ENCODE results near the gene AZIN2. TPM values are rescaled to one million over a fixed set of nuclear protein-coding genes. Genes with fewer than 3 reads are reported as not detected.

The AZIN2 gene
- total RNA-seq, 1 experiment from 2014 or later: 2.4 TPM

- DNase-seq (ENCODE audit: low read depth, low spot score) (no peak), ATAC-seq (no peak)
- H3K27ac ChIP-seq (ENCODE audit: low read length): no peak overlapping the region
- ChIA-PET CTCF (no interaction called here), POLR2A (no interaction called here)
- in situ Hi-C loops (cut with HindIII; ENCODE audit: low pct_unique_long_range_greater_than_20kb, low sequenced_read_pairs): no loop called here
- TF ChIP-seq TCF7L2 (IDR thresholded peaks at IDR 0.05; ENCODE audit: low read depth, low read length): no peak
- TF ChIP-seq REST (IDR thresholded peaks at IDR 0.05; ENCODE audit: insufficient read depth in 1 of 2, low read depth in 2 of 2, low read length in 1 of 2): no peak
- no peak for TF ChIP-seq CTCF (IDR thresholded peaks at IDR 0.05)
- no peak for TF ChIP-seq SIN3A (IDR thresholded peaks at IDR 0.05; ENCODE audit: borderline replicate concordance, insufficient read depth, low read depth, low read length)
- TF ChIP-seq POLR2AphosphoS5 (IDR thresholded peaks at IDR 0.05; ENCODE audit: low read depth, low read length): no peak
- no peaks in the 10 kb centered on the region for H3K9me3 ChIP-seq (ENCODE audit: control insufficient read depth, insufficient read depth, low read depth, low read length)
- H3K4me1 ChIP-seq (ENCODE audit: control insufficient read depth, insufficient read depth, low read length): no peaks in the 10 kb centered on the region; the same call in 1 of the 2 replicates
- H3K36me3 ChIP-seq (ENCODE audit: control insufficient read depth, insufficient read depth, low read length): no peaks in the 10 kb centered on the region
- no peaks in the 10 kb centered on the region for H3K27me3 ChIP-seq (ENCODE audit: control insufficient read depth, insufficient read depth, low read length)
- BruUV-seq (replicated peaks): no TSS peak
- H3K4me3 ChIP-seq (ENCODE audit: low read depth in 2 of 2, low read length in 2 of 2): no peak overlapping the region
- intact Hi-C loops (cut with micrococcal nuclease; ENCODE audit: unreplicated experiment): no loop called here
Measured at GRCh38 chr1:33118274-33118673, 37.3 kb downstream of the AZIN2 start.

- Histone ChIP-seq H3K27ac (ENCODE audit: low read length) (no peak overlapping the region), H3K9me3 (ENCODE audit: control insufficient read depth, insufficient read depth, low read depth, low read length) (no peaks in the 10 kb centered on the region), H3K27me3 (ENCODE audit: control insufficient read depth, insufficient read depth, low read length) (no peaks in the 10 kb centered on the region), H3K4me1 (ENCODE audit: control insufficient read depth, insufficient read depth, low read length) (no peaks in the 10 kb centered on the region; the same call in 1 of the 2 replicates), H3K4me3 (ENCODE audit: low read depth in 2 of 2, low read length in 2 of 2) (no peak overlapping the region), H3K36me3 (ENCODE audit: control insufficient read depth, insufficient read depth, low read length) (no peaks in the 10 kb centered on the region)
- ATAC-seq: no peak
- intact Hi-C loops (cut with micrococcal nuclease; ENCODE audit: unreplicated experiment) (no loop called here), in situ Hi-C loops (cut with HindIII; ENCODE audit: low pct_unique_long_range_greater_than_20kb, low sequenced_read_pairs) (no loop called here)
- ChIA-PET POLR2A (no interaction called here), CTCF (no interaction called here)
- no peak for TF ChIP-seq CTCF (IDR thresholded peaks at IDR 0.05)
- TF ChIP-seq SIN3A (IDR thresholded peaks at IDR 0.05; ENCODE audit: borderline replicate concordance, insufficient read depth, low read depth, low read length): no peak
- TF ChIP-seq TCF7L2 (IDR thresholded peaks at IDR 0.05; ENCODE audit: low read depth, low read length): no peak
- no peak for TF ChIP-seq POLR2AphosphoS5 (IDR thresholded peaks at IDR 0.05; ENCODE audit: low read depth, low read length)
- no peak for TF ChIP-seq REST (IDR thresholded peaks at IDR 0.05; ENCODE audit: insufficient read depth in 1 of 2, low read depth in 2 of 2, low read length in 1 of 2)
- no peak for DNase-seq (ENCODE audit: low read depth, low spot score)
- no TSS peak for BruUV-seq (replicated peaks)
Measured at GRCh38 chr1:33119050-33119449, 38.1 kb downstream of the AZIN2 start.

Data from Panc1 (cell line).